GM20431 (cell line): Measurements from ENCODE around the gene KEAP1.
"Not testable (repeated sequence)": the region's sequence is repeated elsewhere in the genome, so short reads cannot be mapped to it uniquely, and the experiment has no call there.

Experiments
- in situ Hi-C: fragments of 300-500 bp; cut with MseI, MboI; formaldehyde crosslinking; loops from one replicate; pipeline ENCODE4 v1.15.0; 2020; ENCODE audit warnings: low sequenced_read_pairs; ENCODE audit not compliant: unreplicated experiment

Gene KEAP1

GRCh38 chr19:10503002-10503789 is at the start of gene KEAP1:
TSS of gene KEAP1 (minus strand) at chr19:10503356. CDS start at chr19:10500033, 3,323 bp downstream.
- in situ Hi-C loops: no loop called here

- in situ Hi-C loops: no loop called here
Measured at GRCh38 chr19:10552510-10553053, 49.4 kb upstream of the KEAP1 start.

GRCh38 chr19:10551698-10552301 is 48.6 kb upstream of the KEAP1 start:
- in situ Hi-C loops: no loop called here

- in situ Hi-C loops: not testable (repeated sequence)
Measured at GRCh38 chr19:10551006-10551405, 47.9 kb upstream of the KEAP1 start.

GRCh38 chr19:10550336-10550735 is 47.2 kb upstream of the KEAP1 start:
- in situ Hi-C loops: no loop called here

GRCh38 chr19:10549733-10550132 is 46.6 kb upstream of the KEAP1 start:
- in situ Hi-C loops: no loop called here

GRCh38 chr19:10548746-10549276 is 45.7 kb upstream of the KEAP1 start:
- in situ Hi-C loops: no loop called here

- in situ Hi-C loops: no loop called here
Measured at GRCh38 chr19:10546817-10547216, 43.7 kb upstream of the KEAP1 start.

GRCh38 chr19:10544753-10545251 is 41.6 kb upstream of the KEAP1 start:
- in situ Hi-C loops: no loop called here

GRCh38 chr19:10544242-10544752 is 41.1 kb upstream of the KEAP1 start:
- in situ Hi-C loops: no loop called here

GRCh38 chr19:10543420-10544241 is 40.5 kb upstream of the KEAP1 start, which contains the start of gene ATG4D:
TSS of gene ATG4D (plus strand) at chr19:10543904. CDS start at chr19:10544091, 187 bp downstream.
- in situ Hi-C loops: no loop called here

- in situ Hi-C loops: no loop called here
Measured at GRCh38 chr19:10543059-10543419, 39.9 kb upstream of the KEAP1 start.

- in situ Hi-C loops: not testable (repeated sequence)
Measured at GRCh38 chr19:10539016-10539415, 35.9 kb upstream of the KEAP1 start.

- in situ Hi-C loops: no loop called here
Measured at GRCh38 chr19:10538204-10538983, 35.2 kb upstream of the KEAP1 start.

GRCh38 chr19:10537668-10538067 is 34.5 kb upstream of the KEAP1 start:
- in situ Hi-C loops: no loop called here

GRCh38 chr19:10535613-10536012 is 32.5 kb upstream of the KEAP1 start:
- in situ Hi-C loops: no loop called here

GRCh38 chr19:10533646-10534386 is 30.7 kb upstream of the KEAP1 start:
- in situ Hi-C loops: no loop called here

- in situ Hi-C loops: no loop called here
Measured at GRCh38 chr19:10532457-10532856, 29.3 kb upstream of the KEAP1 start.
